ENCODE data around the gene SUFU.

- TF ChIP-seq POLR2A (IDR thresholded peaks at IDR 0.05; ENCODE audit: low read depth, low read length) (no peak), TAF1 (IDR thresholded peaks at IDR 0.05; ENCODE audit: borderline replicate concordance, low read depth, low read length) (no peak)
Observed at GRCh38 chr10:102633287-102633686, 129.5 kb downstream of the SUFU start.
